Stomach smooth muscle (tissue), 2 donors: Measurements from ENCODE around the gene AWAT2.

ENCODE experiments used
- H3K27ac ChIP-seq: one replicate; pipeline ENCODE4 v1.7.0; 2013; ENCODE audit warnings: mild to moderate bottlenecking, low read length, inconsistent platforms
- H3K27me3 ChIP-seq, 2 donors: one replicate each; pipeline ENCODE4 v1.7.0; 2013; ENCODE audit warnings: low read length in 2 of 2; ENCODE audit not compliant: insufficient read depth in 2 of 2, control insufficient read depth in 1 of 2
- H3K36me3 ChIP-seq, 2 donors: one replicate each; pipeline ENCODE4 v1.7.0; 2013; ENCODE audit warnings: low read length in 2 of 2; ENCODE audit not compliant: control insufficient read depth in 2 of 2, insufficient read depth in 2 of 2
- H3K4me1 ChIP-seq: one replicate; pipeline ENCODE4 v1.7.0; 2013; ENCODE audit warnings: low read length; ENCODE audit not compliant: control insufficient read depth, insufficient read depth
- H3K4me3 ChIP-seq, 2 donors: one replicate each; pipeline ENCODE4 v1.7.0; 2013; ENCODE audit warnings: low read length in 2 of 2
- H3K9ac ChIP-seq, 2 donors: one replicate each; pipeline ENCODE4 v1.7.0; 2013; ENCODE audit warnings: low read length in 2 of 2, mild to moderate bottlenecking in 1 of 2
- H3K9me3 ChIP-seq, 2 donors: one replicate each; pipeline ENCODE4 v1.7.0; 2013; ENCODE audit warnings: low read length in 2 of 2; ENCODE audit not compliant: control insufficient read depth in 2 of 2
- donor health status: healthy.
- donor health status: Pancreatic carcinoma.

AWAT2 gene

GRCh38 chrX:70049925-70050324, at the start of gene AWAT2:
AWAT2 (minus strand) TSS chrX:70049938; CDS start chrX:70049932, 6 bp downstream.
- no peaks in the 10 kb centered on the region for H3K4me1 ChIP-seq
- H3K4me3 ChIP-seq: no peak within 1 kb of the TSS
- no peaks in the 10 kb centered on the region for H3K36me3 ChIP-seq
- no peaks in the 10 kb centered on the region for H3K9me3 ChIP-seq
- no peak within 1 kb of the TSS for H3K27ac ChIP-seq
- H3K27me3 ChIP-seq: peaks cover 0 to 28% of the 10 kb centered on the region in 2 donors
- no peak within 1 kb of the TSS for H3K9ac ChIP-seq

- H3K27me3 ChIP-seq: peaks cover 0 to 18% of the 10 kb centered on the region in 2 donors
- H3K9ac ChIP-seq: no peak overlapping the region
- no peak overlapping the region for H3K27ac ChIP-seq
- no peak overlapping the region for H3K4me3 ChIP-seq
- no peaks in the 10 kb centered on the region for H3K9me3 ChIP-seq
- no peaks in the 10 kb centered on the region for H3K36me3 ChIP-seq
- no peaks in the 10 kb centered on the region for H3K4me1 ChIP-seq
These were observed 46.3 kb upstream of the AWAT2 start for GRCh38 chrX:70096052-70096451.

GRCh38 chrX:70092247-70092646, 42.5 kb upstream of the AWAT2 start:
- Histone ChIP-seq H3K27ac (no peak overlapping the region), H3K9ac (no peak overlapping the region), H3K4me3 (no peak overlapping the region), H3K4me1 (peaks cover 4% of the 10 kb centered on the region), H3K27me3 (peaks cover 0 to 20% of the 10 kb centered on the region in 2 donors), H3K9me3 (no peaks in the 10 kb centered on the region), H3K36me3 (no peaks in the 10 kb centered on the region)

- Histone ChIP-seq H3K9ac (no peak overlapping the region), H3K27me3 (peaks cover 0 to 20% of the 10 kb centered on the region in 2 donors), H3K4me1 (peaks cover 4% of the 10 kb centered on the region), H3K27ac (no peak overlapping the region), H3K4me3 (no peak overlapping the region), H3K36me3 (no peaks in the 10 kb centered on the region), H3K9me3 (no peaks in the 10 kb centered on the region)
These were observed 40.0 kb upstream of the AWAT2 start for GRCh38 chrX:70089604-70090297.

- Histone ChIP-seq H3K4me3 (no peak overlapping the region), H3K9me3 (no peaks in the 10 kb centered on the region), H3K27me3 (peaks cover 0 to 20% of the 10 kb centered on the region in 2 donors), H3K36me3 (no peaks in the 10 kb centered on the region), H3K4me1 (peaks cover 6% of the 10 kb centered on the region), H3K27ac (no peak overlapping the region), H3K9ac (no peak overlapping the region)
These were observed 39.0 kb upstream of the AWAT2 start for GRCh38 chrX:70088751-70089150.

- Histone ChIP-seq H3K36me3 (no peaks in the 10 kb centered on the region), H3K9me3 (no peaks in the 10 kb centered on the region), H3K9ac (no peak overlapping the region), H3K4me1 (peaks cover 6% of the 10 kb centered on the region), H3K27ac (no peak overlapping the region), H3K4me3 (no peak overlapping the region), H3K27me3 (peaks cover 0 to 18% of the 10 kb centered on the region in 2 donors)
These were observed 38.3 kb upstream of the AWAT2 start for GRCh38 chrX:70087857-70088630.

GRCh38 chrX:70084592-70085240, 35.0 kb upstream of the AWAT2 start:
- H3K36me3 ChIP-seq: no peaks in the 10 kb centered on the region
- H3K9me3 ChIP-seq: peaks cover 0 to 4% of the 10 kb centered on the region in 2 donors
- no peak overlapping the region for H3K4me3 ChIP-seq
- peaks cover 0 to 9% of the 10 kb centered on the region in 2 donors for H3K27me3 ChIP-seq
- no peak overlapping the region for H3K9ac ChIP-seq
- H3K4me1 ChIP-seq: peaks cover 6% of the 10 kb centered on the region
- no peak overlapping the region for H3K27ac ChIP-seq

- no peak overlapping the region for H3K4me3 ChIP-seq
- H3K9me3 ChIP-seq: peaks cover 0 to 4% of the 10 kb centered on the region in 2 donors
- no peaks in the 10 kb centered on the region for H3K36me3 ChIP-seq
- peaks cover 3% of the 10 kb centered on the region for H3K4me1 ChIP-seq
- H3K27me3 ChIP-seq: peaks cover 0 to 9% of the 10 kb centered on the region in 2 donors
- no peak overlapping the region for H3K27ac ChIP-seq
- H3K9ac ChIP-seq: no peak overlapping the region
These were observed 33.0 kb upstream of the AWAT2 start for GRCh38 chrX:70082723-70083122.

GRCh38 chrX:70079870-70080269, 30.1 kb upstream of the AWAT2 start:
- no peak overlapping the region for H3K27ac ChIP-seq
- peaks cover 2% of the 10 kb centered on the region for H3K4me1 ChIP-seq
- H3K36me3 ChIP-seq: no peaks in the 10 kb centered on the region
- no peak overlapping the region for H3K9ac ChIP-seq
- no peak overlapping the region for H3K4me3 ChIP-seq
- H3K9me3 ChIP-seq: peaks cover 0 to 13% of the 10 kb centered on the region in 2 donors
- peaks cover 0 to 5% of the 10 kb centered on the region in 2 donors for H3K27me3 ChIP-seq

GRCh38 chrX:70079297-70079696, 29.6 kb upstream of the AWAT2 start:
- Histone ChIP-seq H3K9ac (no peak overlapping the region), H3K27ac (no peak overlapping the region), H3K27me3 (peaks cover 0 to 5% of the 10 kb centered on the region in 2 donors), H3K4me1 (peaks cover 1% of the 10 kb centered on the region), H3K36me3 (no peaks in the 10 kb centered on the region), H3K4me3 (no peak overlapping the region), H3K9me3 (peaks cover 0 to 13% of the 10 kb centered on the region in 2 donors)
